ENCODE data around the gene PEBP1.

DNA sequence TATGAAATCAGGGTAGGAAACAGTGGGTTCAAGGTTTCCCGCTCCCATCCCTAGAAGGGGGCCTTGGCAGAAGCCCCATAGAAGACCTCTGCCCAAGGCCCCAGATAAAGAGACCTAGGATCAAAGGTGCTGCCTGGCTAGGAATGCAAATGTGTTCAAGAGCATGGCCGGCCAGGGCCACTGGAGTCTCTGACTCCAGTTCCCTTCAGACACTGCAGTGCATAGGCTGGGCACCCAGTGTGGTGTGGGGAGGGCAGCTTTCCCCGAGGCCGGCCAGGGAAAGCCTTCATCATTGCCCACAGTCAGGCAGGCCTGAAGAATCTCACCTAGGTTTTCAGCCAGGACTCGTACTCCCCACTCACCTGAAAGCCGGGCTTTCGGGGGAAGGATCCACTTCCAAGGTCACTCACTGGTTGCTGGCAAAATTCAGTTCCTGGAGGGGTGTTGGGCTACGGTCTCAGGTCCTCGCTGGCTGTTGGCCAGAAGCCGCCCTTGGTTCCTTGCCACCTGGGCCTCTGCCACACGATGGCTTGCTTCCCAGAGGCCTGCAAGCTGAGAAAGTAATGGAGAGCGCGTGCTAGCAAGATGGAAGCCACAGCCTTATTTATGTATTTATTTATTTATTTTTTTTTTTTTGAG, 9.7 kb upstream of the PEBP1 start:
- TF ChIP-seq RAD21 (IDR thresholded peaks at IDR 0.05 in 1 of 2, conservative IDR thresholded peaks at IDR 0.05 in 1 of 2; ENCODE audit: low read depth in 2 of 2, low read length in 2 of 2) (no peak), SP1 (IDR thresholded peaks at IDR 0.05; ENCODE audit: low read depth, low read length) (no peak), KDM5A (IDR thresholded peaks at IDR 0.05; ENCODE audit: low read length) (no peak), RXRA (IDR thresholded peaks at IDR 0.05; ENCODE audit: insufficient read depth, low read depth, low read length) (no peak), JUND (IDR thresholded peaks at IDR 0.05; ENCODE audit: low read length) (no peak)
- TF ChIP-seq, protein P1, sequence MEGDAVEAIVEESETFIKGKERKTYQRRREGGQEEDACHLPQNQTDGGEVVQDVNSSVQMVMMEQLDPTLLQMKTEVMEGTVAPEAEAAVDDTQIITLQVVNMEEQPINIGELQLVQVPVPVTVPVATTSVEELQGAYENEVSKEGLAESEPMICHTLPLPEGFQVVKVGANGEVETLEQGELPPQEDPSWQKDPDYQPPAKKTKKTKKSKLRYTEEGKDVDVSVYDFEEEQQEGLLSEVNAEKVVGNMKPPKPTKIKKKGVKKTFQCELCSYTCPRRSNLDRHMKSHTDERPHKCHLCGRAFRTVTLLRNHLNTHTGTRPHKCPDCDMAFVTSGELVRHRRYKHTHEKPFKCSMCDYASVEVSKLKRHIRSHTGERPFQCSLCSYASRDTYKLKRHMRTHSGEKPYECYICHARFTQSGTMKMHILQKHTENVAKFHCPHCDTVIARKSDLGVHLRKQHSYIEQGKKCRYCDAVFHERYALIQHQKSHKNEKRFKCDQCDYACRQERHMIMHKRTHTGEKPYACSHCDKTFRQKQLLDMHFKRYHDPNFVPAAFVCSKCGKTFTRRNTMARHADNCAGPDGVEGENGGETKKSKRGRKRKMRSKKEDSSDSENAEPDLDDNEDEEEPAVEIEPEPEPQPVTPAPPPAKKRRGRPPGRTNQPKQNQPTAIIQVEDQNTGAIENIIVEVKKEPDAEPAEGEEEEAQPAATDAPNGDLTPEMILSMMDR (IDR thresholded peaks at IDR 0.05; ENCODE audit: control extremely low read depth in 1 of 3, insufficient read depth in 1 of 3, low read depth in 1 of 3, low read length in 3 of 3) = no peak
